A673 (cell line): ENCODE data around the gene CCDC12.

ENCODE experiments used
- CTCF ChIP-seq: fragments of 300-800, 200-600 bp; sonication (generic); conservative IDR thresholded peaks from 2 replicates; pipeline ENCODE4 v1.5.1; 2017; ENCODE audit warnings: low read depth, mild to moderate bottlenecking, antibody characterized with exemption, low read length, moderate library complexity, mixed read lengths
- EZH2 ChIP-seq: fragments of 200-600 bp; sonication (generic); IDR thresholded peaks from 2 replicates; pipeline ENCODE4 v1.6.1; 2017; ENCODE audit warnings: borderline replicate concordance, low read depth, mild to moderate bottlenecking, mixed read lengths, antibody characterized with exemption, low read length; ENCODE audit not compliant: poor library complexity, severe bottlenecking

DNA sequence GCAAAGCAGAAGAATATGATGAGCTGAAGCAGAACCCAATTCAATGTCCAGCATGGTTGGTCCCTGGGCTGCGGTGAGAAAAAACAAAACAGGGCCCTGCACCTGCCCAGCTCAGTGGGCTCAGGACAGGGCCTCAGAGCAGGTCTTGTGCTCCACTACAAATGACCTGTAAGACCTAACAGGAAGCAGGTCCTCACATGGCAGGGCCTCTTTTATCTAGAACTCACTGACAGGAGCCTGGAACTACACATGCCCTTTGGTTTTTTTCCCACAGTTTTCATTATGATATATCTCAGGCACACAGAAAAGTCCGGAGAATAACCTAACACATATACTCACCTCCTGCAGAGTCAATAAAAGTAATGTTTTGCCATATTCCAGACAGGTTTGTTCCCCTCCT, 38.4 kb downstream of the CCDC12 start:
- TF ChIP-seq EZH2, result no peak
- TF ChIP-seq CTCF, result no peak
